Measurements from ENCODE around the gene SGMS1. TPM values are rescaled to one million over a fixed set of nuclear protein-coding genes. Genes with fewer than 3 reads are reported as not detected.

The SGMS1 gene
- total RNA-seq, 4 donors from 2014 or later, result 28.3 to 44.5 (median 41.7) TPM

GRCh38 chr10:50605269-50605950 lies 18.3 kb downstream of the SGMS1 start:
- H3K27ac ChIP-seq, result peak overlapping the region; percentile 39 to 74 (median 58)

GRCh38 chr10:50604809-50605208 lies 18.9 kb downstream of the SGMS1 start:
- Histone ChIP-seq H3K4me1 (peaks cover 27 to 57% (median 34%) of the 10 kb centered on the region in 4 donors), H3K27me3 (no peaks in the 10 kb centered on the region), H3K9me3 (no peaks in the 10 kb centered on the region), H3K27ac (peak overlapping the region; percentile 39 to 74 (median 58)), H3K4me3 (no peak overlapping the region), H3K36me3 (no peaks in the 10 kb centered on the region)
- TF ChIP-seq POLR2AphosphoS5 (IDR thresholded peaks at IDR 0.05) (no peak), POLR2A (IDR thresholded peaks at IDR 0.05) (no peak), EP300 (IDR thresholded peaks at IDR 0.05; ENCODE audit: low read depth) (no peak), CTCF (IDR thresholded peaks at IDR 0.05) (no peak)
- intact Hi-C loops (cut with DNase I; ENCODE audit: low total_unique reads), result no loop called here
- WGBS, 2 donors (ENCODE audit: low coverage in 1 of 2), result 22 to 48% methylated on average over 2 to 3 of the region's 3 CpGs
- in situ Hi-C loops (cut with MboI; ENCODE audit: low pct_ligation_motif_present in 1 of 4, low pct_unique_long_range_greater_than_20kb in 1 of 4, low sequenced_read_pairs in 3 of 4), result loop anchor here in 3 of 4 donors (25.0 kb wide), 2 partner anchors 193 to 1068 kb away; partner anchors contain the start of gene ERCC6 (in 1 of the 3)
- no peak for DNase-seq

More at GRCh38 chr10:50605269-50605950, 18.3 kb downstream of the SGMS1 start:
- intact Hi-C loops (cut with DNase I; ENCODE audit: low total_unique reads) (no loop called here), in situ Hi-C loops (cut with MboI; ENCODE audit: low pct_ligation_motif_present in 1 of 4, low pct_unique_long_range_greater_than_20kb in 1 of 4, low sequenced_read_pairs in 3 of 4) (loop anchor here in 3 of 4 donors (25.0 kb wide), 2 partner anchors 193 to 1068 kb away; partner anchors contain the start of gene ERCC6 (in 1 of the 3))
- no peak overlapping the region for H3K4me3 ChIP-seq
- H3K9me3 ChIP-seq, result no peaks in the 10 kb centered on the region
- H3K36me3 ChIP-seq, result no peaks in the 10 kb centered on the region
- peak; percentile 45 for DNase-seq
- TF ChIP-seq POLR2AphosphoS5 (IDR thresholded peaks at IDR 0.05) (peak in 2 of 3 donors; percentile 35 to 59), EP300 (IDR thresholded peaks at IDR 0.05; ENCODE audit: low read depth) (no peak)
- peaks cover 30 to 57% (median 36%) of the 10 kb centered on the region in 4 donors for H3K4me1 ChIP-seq
- no peaks in the 10 kb centered on the region for H3K27me3 ChIP-seq
- WGBS, 2 donors (ENCODE audit: low coverage in 1 of 2), result 0 to 15% methylated on average over 1 of the region's 1 CpG

GRCh38 chr10:50604049-50604640 lies 19.6 kb downstream of the SGMS1 start:
- Histone ChIP-seq H3K27me3 (no peaks in the 10 kb centered on the region), H3K4me3 (no peak overlapping the region), H3K9me3 (no peaks in the 10 kb centered on the region), H3K4me1 (peaks cover 27 to 57% (median 34%) of the 10 kb centered on the region in 4 donors), H3K27ac (peak overlapping the region; percentile 39 to 74 (median 58)), H3K36me3 (no peaks in the 10 kb centered on the region)
- TF ChIP-seq CTCF (IDR thresholded peaks at IDR 0.05), result no peak
- no peak for TF ChIP-seq POLR2A (IDR thresholded peaks at IDR 0.05)
- TF ChIP-seq EP300 (IDR thresholded peaks at IDR 0.05; ENCODE audit: low read depth), result no peak
- in situ Hi-C loops (cut with MboI; ENCODE audit: low pct_ligation_motif_present in 1 of 4, low pct_unique_long_range_greater_than_20kb in 1 of 4, low sequenced_read_pairs in 3 of 4), result loop anchor here in 3 of 4 donors (25.0 kb wide), 2 partner anchors 192 to 1067 kb away; partner anchors contain the start of gene ERCC6 (in 1 of the 3)
- intact Hi-C loops (cut with DNase I; ENCODE audit: low total_unique reads), result no loop called here
- DNase-seq, result no peak
- WGBS, 2 donors (ENCODE audit: low coverage in 1 of 2), result 14 to 25% methylated on average over 1 to 8 of the region's 8 CpGs

- Histone ChIP-seq H3K9me3 (no peaks in the 10 kb centered on the region), H3K27ac (peak overlapping the region in 3 of 4 donors; percentile 11 to 74 (median 47)), H3K4me3 (no peak overlapping the region), H3K36me3 (no peaks in the 10 kb centered on the region), H3K27me3 (no peaks in the 10 kb centered on the region), H3K4me1 (peaks cover 27 to 52% (median 34%) of the 10 kb centered on the region in 4 donors)
- TF ChIP-seq POLR2A (IDR thresholded peaks at IDR 0.05) (no peak), CTCF (IDR thresholded peaks at IDR 0.05) (no peak), EP300 (IDR thresholded peaks at IDR 0.05; ENCODE audit: low read depth) (no peak), POLR2AphosphoS5 (IDR thresholded peaks at IDR 0.05) (no peak)
- in situ Hi-C loops (cut with MboI; ENCODE audit: low pct_ligation_motif_present in 1 of 4, low pct_unique_long_range_greater_than_20kb in 1 of 4, low sequenced_read_pairs in 3 of 4), result loop anchor here in 3 of 4 donors (25.0 kb wide), 2 partner anchors 191 to 1066 kb away; partner anchors contain the start of gene ERCC6 (in 1 of the 3)
- intact Hi-C loops (cut with DNase I; ENCODE audit: low total_unique reads), result no loop called here
- no peak for DNase-seq
- 69 to 91% methylated on average over 4 to 6 of the region's 6 CpGs for WGBS, 2 donors (ENCODE audit: low coverage in 1 of 2)
These were observed 20.5 kb downstream of the SGMS1 start for GRCh38 chr10:50603151-50603850.

All from transverse colon (tissue), 4 donors.